Measurements from ENCODE around the gene KRTAP10-12. TPM values are rescaled to one million over a fixed set of nuclear protein-coding genes. Genes with fewer than 3 reads are reported as not detected.

KRTAP10-12 gene
- total RNA-seq, 3 donors from 2014 or later (not counting 1 experiment from before 2014, with no cell fraction given), result not detected

- H3K36me3 Mint-ChIP-seq, result peaks cover 13% of the 10 kb centered on the region
- H3K4me1 ChIP-seq (ENCODE audit: control insufficient read depth, insufficient read depth, low read length), result peaks cover 37% of the 10 kb centered on the region
- peaks cover 60 to 65% of the 10 kb centered on the region in 2 donors for H3K27me3 Mint-ChIP-seq (ENCODE audit: low read depth in 2 of 2)
- peak overlapping the region in 1 of 2 donors; percentile 40 for H3K27ac Mint-ChIP-seq
- DNase-seq, result peak in 1 of 2 donors; percentile 53
- H3K4me1 Mint-ChIP-seq, result peaks cover 9 to 22% of the 10 kb centered on the region in 2 donors
- H3K9me3 ChIP-seq (ENCODE audit: control insufficient read depth, insufficient read depth, low read length), result peaks cover 9% of the 10 kb centered on the region
- intact Hi-C loops (cut with micrococcal nuclease), result loop anchor here (10.0 kb wide), 1 partner anchor 85 kb away; the partner anchor contains the start of gene KRTAP10-9
- H3K36me3 ChIP-seq (ENCODE audit: control insufficient read depth, insufficient read depth, low read length), result no peaks in the 10 kb centered on the region
- H3K4me3 Mint-ChIP-seq, result no peak overlapping the region
- H3K9me3 Mint-ChIP-seq, result peaks cover 0 to 3% of the 10 kb centered on the region in 2 donors
- ATAC-seq, result peak in 2 of 3 donors; percentile 21 to 44
- TF ChIP-seq, protein P1, sequence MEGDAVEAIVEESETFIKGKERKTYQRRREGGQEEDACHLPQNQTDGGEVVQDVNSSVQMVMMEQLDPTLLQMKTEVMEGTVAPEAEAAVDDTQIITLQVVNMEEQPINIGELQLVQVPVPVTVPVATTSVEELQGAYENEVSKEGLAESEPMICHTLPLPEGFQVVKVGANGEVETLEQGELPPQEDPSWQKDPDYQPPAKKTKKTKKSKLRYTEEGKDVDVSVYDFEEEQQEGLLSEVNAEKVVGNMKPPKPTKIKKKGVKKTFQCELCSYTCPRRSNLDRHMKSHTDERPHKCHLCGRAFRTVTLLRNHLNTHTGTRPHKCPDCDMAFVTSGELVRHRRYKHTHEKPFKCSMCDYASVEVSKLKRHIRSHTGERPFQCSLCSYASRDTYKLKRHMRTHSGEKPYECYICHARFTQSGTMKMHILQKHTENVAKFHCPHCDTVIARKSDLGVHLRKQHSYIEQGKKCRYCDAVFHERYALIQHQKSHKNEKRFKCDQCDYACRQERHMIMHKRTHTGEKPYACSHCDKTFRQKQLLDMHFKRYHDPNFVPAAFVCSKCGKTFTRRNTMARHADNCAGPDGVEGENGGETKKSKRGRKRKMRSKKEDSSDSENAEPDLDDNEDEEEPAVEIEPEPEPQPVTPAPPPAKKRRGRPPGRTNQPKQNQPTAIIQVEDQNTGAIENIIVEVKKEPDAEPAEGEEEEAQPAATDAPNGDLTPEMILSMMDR (IDR thresholded peaks at IDR 0.05), result no peak
- no peak overlapping the region for H3K27ac ChIP-seq (ENCODE audit: low read length)
- peaks cover 78% of the 10 kb centered on the region for H3K27me3 ChIP-seq (ENCODE audit: control insufficient read depth, insufficient read depth, low read length)
- H3K4me3 ChIP-seq (ENCODE audit: low read length), result no peak overlapping the region
- 6% methylated on average over 43 of the region's 45 CpGs for WGBS (ENCODE audit: insufficient coverage)
Observed at GRCh38 chr21:44709426-44710293, 12.7 kb downstream of the KRTAP10-12 start.

DNA sequence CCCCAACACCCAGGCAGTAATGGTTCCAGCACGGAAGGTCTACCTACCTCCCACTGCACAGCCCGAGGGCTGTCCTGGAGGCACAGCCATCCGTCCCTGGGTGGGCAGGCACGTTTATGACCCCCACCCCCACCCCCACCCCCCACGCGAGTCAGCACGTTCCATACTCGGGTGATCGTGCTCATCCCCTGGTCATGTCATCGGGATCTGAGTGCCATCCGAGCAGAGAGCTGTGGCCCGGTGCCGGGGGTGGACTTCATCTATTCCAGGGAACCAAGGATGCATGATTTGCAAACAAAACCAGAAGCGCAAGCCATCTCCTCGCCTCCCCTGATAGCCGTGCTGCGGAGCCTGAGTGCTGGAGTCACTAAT lies 13.3 kb downstream of the KRTAP10-12 start:
- Mint-ChIP-seq H3K36me3 (peaks cover 8% of the 10 kb centered on the region), H3K27me3 (ENCODE audit: low read depth in 2 of 2) (peaks cover 60 to 64% of the 10 kb centered on the region in 2 donors), H3K4me1 (peaks cover 9 to 29% of the 10 kb centered on the region in 2 donors), H3K9me3 (peaks cover 0 to 3% of the 10 kb centered on the region in 2 donors), H3K27ac (no peak overlapping the region), H3K4me3 (no peak overlapping the region)
- TF ChIP-seq, protein P1 (IDR thresholded peaks at IDR 0.05), result no peak
- Histone ChIP-seq H3K36me3 (ENCODE audit: control insufficient read depth, insufficient read depth, low read length) (no peaks in the 10 kb centered on the region), H3K27me3 (ENCODE audit: control insufficient read depth, insufficient read depth, low read length) (peaks cover 76% of the 10 kb centered on the region), H3K27ac (ENCODE audit: low read length) (no peak overlapping the region), H3K9me3 (ENCODE audit: control insufficient read depth, insufficient read depth, low read length) (peaks cover 9% of the 10 kb centered on the region), H3K4me3 (ENCODE audit: low read length) (no peak overlapping the region), H3K4me1 (ENCODE audit: control insufficient read depth, insufficient read depth, low read length) (peaks cover 37% of the 10 kb centered on the region)
- intact Hi-C loops (cut with micrococcal nuclease), result loop anchor here (10.0 kb wide), 1 partner anchor 85 kb away; the partner anchor contains the start of gene KRTAP10-9
- 6% methylated on average over 17 of the region's 17 CpGs for WGBS (ENCODE audit: insufficient coverage)
- ATAC-seq, result no peak
- DNase-seq, result peak in 1 of 2 donors; percentile 13

DNA sequence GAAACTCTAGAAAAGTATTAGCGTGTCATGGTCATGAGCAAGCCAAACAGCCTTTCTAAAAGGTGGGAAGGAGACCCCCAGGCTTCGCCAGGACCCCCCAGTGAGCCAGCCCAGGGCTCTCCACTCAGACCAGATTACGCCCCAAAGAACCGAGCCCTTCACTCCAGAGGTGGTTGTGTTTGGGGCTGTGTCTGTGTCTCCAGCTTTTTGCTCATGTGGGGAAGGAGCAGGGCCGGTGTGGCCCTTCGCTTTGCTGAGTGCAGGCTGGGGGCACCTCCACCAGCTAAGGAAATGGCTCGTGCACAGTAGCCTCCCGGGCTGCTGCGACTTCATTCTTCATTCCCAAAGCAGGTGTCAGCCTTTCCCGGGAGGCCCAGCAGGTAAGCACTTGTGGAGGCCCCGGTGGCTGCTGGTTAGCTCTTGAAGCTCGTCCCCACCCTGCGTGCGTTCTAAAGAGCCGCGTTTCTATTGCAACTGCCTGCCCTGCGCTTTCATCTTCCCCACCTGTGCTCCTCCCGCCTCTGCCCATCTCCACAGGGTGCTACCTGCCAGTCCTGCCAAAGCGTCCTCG lies 13.9 kb downstream of the KRTAP10-12 start:
- Histone ChIP-seq H3K9me3 (ENCODE audit: control insufficient read depth, insufficient read depth, low read length) (peaks cover 8% of the 10 kb centered on the region), H3K27ac (ENCODE audit: low read length) (no peak overlapping the region), H3K36me3 (ENCODE audit: control insufficient read depth, insufficient read depth, low read length) (no peaks in the 10 kb centered on the region), H3K4me1 (ENCODE audit: control insufficient read depth, insufficient read depth, low read length) (peaks cover 36% of the 10 kb centered on the region), H3K27me3 (ENCODE audit: control insufficient read depth, insufficient read depth, low read length) (peaks cover 76% of the 10 kb centered on the region), H3K4me3 (ENCODE audit: low read length) (no peak overlapping the region)
- intact Hi-C loops (cut with micrococcal nuclease), result loop anchor here (10.0 kb wide), 1 partner anchor 86 kb away; the partner anchor contains the start of gene KRTAP10-9
- Mint-ChIP-seq H3K9me3 (peaks cover 0 to under 1% of the 10 kb centered on the region in 2 donors), H3K27ac (no peak overlapping the region), H3K36me3 (peaks cover 2% of the 10 kb centered on the region), H3K4me3 (no peak overlapping the region), H3K27me3 (ENCODE audit: low read depth in 2 of 2) (peaks cover 60 to 63% of the 10 kb centered on the region in 2 donors), H3K4me1 (peaks cover 5 to 26% of the 10 kb centered on the region in 2 donors)
- ATAC-seq, result no peak
- 6% methylated on average over 20 of the region's 20 CpGs for WGBS (ENCODE audit: insufficient coverage)
- DNase-seq, result peak in 1 of 2 donors; percentile 38
- TF ChIP-seq, protein P1 (IDR thresholded peaks at IDR 0.05), result no peak
